GM12878 (cell line): ENCODE measurements around the gene NDUFC2.

Source experiments
- POLR2A ChIP-seq: IDR thresholded peaks from 2 replicates; pipeline ENCODE4 v1.6.1; 2011; ENCODE audit warnings: low read depth, mild to moderate bottlenecking, low read length
- SMAD1 ChIP-seq: fragments of 450-650 bp; IDR thresholded peaks from 2 replicates; pipeline ENCODE4 v1.6.1; 2018; ENCODE audit warnings: mild to moderate bottlenecking, low read depth; ENCODE audit not compliant: partially characterized antibody
- STAT1 ChIP-seq: fragments of 450-650 bp; conservative IDR thresholded peaks from 2 replicates; pipeline ENCODE4 v1.6.1; 2014; ENCODE audit warnings: antibody characterized with exemption, mild to moderate bottlenecking
- ZNF207 ChIP-seq: fragments of 450-650 bp; IDR thresholded peaks from 2 replicates; pipeline ENCODE4 v1.6.1; 2014; ENCODE audit warnings: antibody characterized with exemption, mild to moderate bottlenecking, borderline replicate concordance
- TF ChIP-seq, protein P1 (sequence below), 3 experiments: IDR thresholded peaks in 2 of 3; conservative IDR thresholded peaks in 1 of 3; 2 replicates each; pipeline ENCODE4 v1.5.1; 2011; ENCODE audit warnings: low read depth in 3 of 3, low read length in 3 of 3, mild to moderate bottlenecking in 3 of 3, control low read depth in 2 of 3, moderate library complexity in 2 of 3, inconsistent platforms in 1 of 3, mixed read lengths in 1 of 3; ENCODE audit not compliant: control insufficient read depth in 2 of 3, insufficient read depth in 1 of 3; ENCODE audit errors: extremely low read depth in 1 of 3

DNA sequence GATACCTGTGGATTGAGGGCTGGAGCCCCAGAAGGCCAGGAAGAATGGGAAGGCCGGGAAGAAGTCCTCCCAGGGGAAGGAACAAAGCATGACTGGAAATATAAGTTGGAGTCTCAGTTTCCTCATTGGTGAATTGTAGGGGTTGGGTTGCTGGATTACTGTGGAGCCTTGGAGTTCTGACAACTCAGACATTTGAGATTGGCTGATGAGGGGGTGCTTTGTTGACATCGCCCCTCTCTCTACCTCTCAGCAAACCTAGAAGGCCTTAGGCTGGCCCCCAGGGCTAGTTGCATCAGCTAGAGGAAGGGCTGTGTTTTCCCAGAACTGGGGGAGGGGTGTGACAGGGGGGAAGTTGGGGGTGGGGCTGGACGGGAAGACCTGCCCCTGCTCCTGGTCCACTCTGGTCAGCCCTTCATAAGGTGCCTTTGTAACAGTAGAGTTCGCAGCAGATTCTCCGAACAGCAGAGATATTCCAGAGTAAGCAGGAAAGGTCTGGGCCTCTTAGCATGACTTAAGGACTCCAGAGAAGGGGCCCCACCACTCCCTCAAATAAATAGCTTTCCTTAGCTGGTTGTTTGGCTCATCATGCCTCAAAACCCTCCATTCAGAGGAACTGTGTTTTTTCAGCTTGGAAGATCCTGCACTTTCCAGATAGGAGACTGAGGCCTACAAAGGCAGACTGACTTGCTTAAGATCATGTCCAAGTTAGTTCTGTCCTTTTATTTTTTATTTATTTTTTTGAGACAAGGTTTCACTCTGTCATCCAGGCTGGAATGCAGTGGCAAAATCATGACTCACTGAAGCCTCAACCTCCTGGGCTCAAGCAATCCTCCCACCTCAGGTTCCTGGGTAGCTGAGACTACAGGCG is 28.5 kb downstream of the NDUFC2 start:
- TF ChIP-seq STAT1 = no peak
- TF ChIP-seq SMAD1 = no peak
- TF ChIP-seq, protein P1, sequence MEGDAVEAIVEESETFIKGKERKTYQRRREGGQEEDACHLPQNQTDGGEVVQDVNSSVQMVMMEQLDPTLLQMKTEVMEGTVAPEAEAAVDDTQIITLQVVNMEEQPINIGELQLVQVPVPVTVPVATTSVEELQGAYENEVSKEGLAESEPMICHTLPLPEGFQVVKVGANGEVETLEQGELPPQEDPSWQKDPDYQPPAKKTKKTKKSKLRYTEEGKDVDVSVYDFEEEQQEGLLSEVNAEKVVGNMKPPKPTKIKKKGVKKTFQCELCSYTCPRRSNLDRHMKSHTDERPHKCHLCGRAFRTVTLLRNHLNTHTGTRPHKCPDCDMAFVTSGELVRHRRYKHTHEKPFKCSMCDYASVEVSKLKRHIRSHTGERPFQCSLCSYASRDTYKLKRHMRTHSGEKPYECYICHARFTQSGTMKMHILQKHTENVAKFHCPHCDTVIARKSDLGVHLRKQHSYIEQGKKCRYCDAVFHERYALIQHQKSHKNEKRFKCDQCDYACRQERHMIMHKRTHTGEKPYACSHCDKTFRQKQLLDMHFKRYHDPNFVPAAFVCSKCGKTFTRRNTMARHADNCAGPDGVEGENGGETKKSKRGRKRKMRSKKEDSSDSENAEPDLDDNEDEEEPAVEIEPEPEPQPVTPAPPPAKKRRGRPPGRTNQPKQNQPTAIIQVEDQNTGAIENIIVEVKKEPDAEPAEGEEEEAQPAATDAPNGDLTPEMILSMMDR (IDR thresholded peaks at IDR 0.05 in 2 of 3, conservative IDR thresholded peaks at IDR 0.05 in 1 of 3; ENCODE audit: control insufficient read depth in 2 of 3, extremely low read depth in 1 of 3, insufficient read depth in 1 of 3, low read depth in 3 of 3, low read length in 3 of 3) = no peak
- no peak for TF ChIP-seq POLR2A
- TF ChIP-seq ZNF207 = no peak
